HG02798 (cell line): ENCODE data around the gene RIT2.

Experiments
- ATAC-seq: cut with Tn5 transposase; IDR thresholded peaks from one replicate; pipeline ENCODE4 v1.9.1; 2021; ENCODE audit warnings: mild to moderate bottlenecking; ENCODE audit not compliant: unreplicated experiment, poor library complexity

RIT2 gene

GRCh38 chr18:43092539-43092938, 22.9 kb downstream of the RIT2 start:
- ATAC-seq = no peak

- ATAC-seq = no peak
Observed at GRCh38 chr18:43081396-43081795, 34.1 kb downstream of the RIT2 start.

DNA sequence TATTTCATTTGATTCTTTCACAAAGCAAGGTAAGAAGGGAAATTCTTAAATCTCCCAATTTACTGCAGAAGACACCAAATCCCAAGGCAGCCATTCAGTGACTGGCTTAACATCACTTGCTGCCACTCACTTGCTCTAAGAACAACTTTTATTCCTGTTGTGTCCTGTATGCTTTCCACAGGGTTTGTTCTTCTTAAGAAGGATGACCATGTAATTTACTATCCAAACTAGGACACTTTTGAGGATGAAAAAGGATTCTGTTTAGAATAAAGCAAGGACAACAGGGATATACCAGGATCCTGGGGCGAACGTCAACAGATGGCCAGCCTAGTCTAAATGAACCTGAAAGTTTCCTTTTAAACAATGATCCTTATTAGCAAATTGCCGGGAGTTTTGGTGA, 34.8 kb downstream of the RIT2 start:
- ATAC-seq = no peak

GRCh38 chr18:43079422-43079821, 36.1 kb downstream of the RIT2 start:
- ATAC-seq = no peak

DNA sequence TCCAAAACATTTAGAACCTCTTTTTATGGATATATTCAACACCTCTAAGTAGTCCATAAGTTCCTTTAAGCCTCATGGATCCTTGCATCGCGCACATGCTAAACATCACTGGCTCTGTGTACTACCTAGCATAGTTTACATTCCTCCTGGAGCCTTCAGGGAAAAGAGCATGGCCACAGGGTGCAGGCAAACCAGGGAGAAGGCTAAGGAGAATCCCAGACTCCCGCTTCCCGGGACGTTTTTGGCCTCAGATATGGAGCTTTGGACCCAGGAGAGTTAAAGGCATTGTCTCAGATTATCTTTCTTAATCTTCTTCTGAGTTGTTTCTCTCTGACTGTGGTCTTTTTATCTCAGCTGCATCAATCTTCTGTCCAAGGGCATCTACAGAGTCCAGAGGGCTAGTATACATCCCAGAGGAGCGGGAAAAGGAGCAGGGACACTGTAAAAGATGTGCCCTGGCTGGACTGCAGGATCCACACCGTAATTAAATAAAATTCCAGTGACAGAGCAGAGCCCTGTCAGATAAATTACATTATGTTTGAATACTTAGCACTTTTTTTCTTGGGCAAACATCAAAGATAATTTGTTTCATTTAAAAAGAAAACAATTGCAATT, 36.9 kb downstream of the RIT2 start:
- no peak for ATAC-seq

- ATAC-seq = no peak
Observed at GRCh38 chr18:43077510-43078308, 37.8 kb downstream of the RIT2 start.

DNA sequence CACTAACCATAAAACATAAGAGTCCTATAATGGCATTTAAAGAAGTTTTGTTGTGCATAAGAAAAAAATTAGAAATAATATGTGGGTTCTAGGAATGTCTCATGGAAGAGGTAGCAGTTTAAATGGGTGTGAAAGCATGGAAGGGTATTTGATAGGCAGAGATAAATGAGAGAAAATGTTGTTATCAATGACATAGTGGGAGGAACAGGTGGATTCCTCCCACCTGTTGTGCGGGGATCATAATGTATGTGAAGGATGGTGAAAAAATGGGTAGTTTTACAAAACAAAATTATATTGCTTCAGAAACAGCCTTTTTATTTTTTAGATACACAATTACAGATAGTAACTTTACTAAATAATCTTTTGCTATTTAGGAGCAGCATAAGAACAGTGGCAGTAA, 41.7 kb downstream of the RIT2 start:
- ATAC-seq = no peak

- ATAC-seq = no peak
Observed at GRCh38 chr18:43068781-43069180, 46.7 kb downstream of the RIT2 start.

DNA sequence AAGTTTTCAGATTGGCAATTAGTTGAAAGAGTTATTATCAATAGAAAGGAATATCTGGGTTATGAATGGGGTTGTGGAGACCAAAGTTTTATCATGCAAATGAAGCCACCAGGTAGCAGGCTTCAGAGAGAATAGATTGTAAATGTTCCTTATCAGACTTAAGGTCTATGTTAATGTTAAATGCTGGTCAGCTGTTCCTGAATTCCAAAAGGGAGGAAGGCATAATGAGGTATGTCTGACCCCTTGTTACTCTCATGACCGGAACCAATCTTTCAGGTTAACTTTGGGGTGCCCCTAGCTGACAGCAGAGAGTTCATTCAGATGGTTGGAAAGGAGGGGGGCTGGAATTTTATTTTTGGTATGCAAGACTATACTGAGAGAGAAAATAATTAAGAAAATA, 47.9 kb downstream of the RIT2 start:
- ATAC-seq = no peak

DNA sequence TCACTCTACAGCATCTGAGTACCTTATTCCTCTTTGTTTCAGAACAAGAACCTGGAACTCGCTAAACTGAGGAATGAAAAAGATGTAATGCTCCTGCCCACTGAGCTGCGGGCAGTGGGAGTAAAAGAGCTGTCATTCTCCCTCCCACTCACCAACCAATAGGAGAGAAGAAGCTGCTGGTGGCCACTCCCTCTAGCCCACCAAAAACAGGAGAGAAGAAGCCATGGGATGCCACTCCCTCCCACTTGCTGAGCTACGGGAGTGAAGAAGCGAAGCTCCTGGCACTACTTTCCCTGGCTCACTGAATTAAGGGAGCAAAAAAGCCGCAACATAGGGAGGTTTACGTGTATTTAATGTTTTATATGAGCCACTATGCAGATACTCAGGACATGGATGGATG, 53.7 kb downstream of the RIT2 start:
- no peak for ATAC-seq

DNA sequence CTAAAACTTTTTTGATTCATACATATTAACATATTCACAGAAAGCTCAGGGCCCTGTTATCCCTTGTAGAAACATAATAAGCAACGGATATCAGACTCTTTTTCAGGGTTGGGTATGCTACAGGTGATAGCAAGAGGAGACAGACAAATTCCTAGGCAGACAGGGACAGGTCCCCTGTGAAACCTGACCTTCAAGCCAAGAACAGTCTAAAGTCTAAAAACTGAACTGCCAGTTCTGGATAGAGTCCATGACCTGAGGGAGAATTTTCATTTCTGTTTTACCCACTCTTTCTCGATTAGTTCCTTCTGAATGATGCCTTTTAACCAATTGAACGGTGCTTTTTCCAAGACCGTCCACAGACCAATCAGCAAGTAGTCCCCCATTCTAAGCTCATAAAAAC, 54.2 kb downstream of the RIT2 start:
- ATAC-seq = no peak

- ATAC-seq = no peak
Observed at GRCh38 chr18:43060020-43060419, 55.5 kb downstream of the RIT2 start.

DNA sequence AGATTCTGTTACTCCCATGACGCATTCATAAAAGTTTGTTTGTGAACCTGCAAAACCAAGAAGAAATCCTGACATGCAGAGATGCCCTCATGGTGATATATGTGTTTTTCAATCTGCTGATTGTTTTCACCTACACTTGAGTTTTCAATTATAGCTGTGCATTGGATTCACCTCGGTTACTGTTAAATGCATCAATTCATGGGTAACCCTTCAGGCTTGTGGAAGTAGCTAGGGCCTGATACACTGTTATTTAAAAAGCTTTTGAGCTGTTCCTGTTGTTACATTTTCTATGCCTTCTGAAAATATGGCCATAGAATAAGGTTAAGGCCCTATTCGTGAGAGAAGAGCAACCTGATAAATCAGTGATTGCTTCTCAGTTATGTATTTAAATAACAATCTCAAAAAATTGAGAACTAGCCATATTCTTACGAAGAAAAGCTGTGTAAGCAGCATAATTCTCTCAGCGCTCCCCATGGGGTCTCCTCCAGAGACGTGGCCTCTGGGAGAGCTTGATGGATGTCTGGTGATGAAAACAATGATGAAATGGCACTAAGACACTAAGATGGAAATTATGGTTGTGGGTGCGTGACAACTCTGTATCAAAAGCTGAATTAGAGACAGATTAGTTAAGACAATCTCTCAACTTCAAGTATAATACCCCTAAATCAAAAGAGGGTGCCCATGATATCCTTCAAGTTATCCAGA, 60.5 kb downstream of the RIT2 start:
- no peak for ATAC-seq

DNA sequence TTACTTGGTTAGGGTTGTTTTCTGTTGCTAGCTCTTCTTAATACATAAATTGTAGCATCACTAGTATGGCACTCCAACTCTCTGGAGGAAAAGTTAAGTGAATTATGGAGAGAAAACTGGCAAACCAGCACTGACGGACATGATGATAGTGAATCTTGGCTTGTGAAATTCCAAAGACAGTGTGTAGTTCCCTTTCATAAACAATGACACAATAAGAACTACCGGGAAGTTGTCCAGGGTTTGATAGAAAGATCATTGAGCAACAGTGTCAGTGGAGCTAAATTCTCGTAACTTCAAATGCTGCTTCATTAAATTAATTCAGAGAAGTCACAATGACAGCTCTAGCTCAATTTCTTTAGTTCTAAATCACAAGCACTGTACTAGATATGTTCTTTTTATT, 66.5 kb downstream of the RIT2 start:
- no peak for ATAC-seq

DNA sequence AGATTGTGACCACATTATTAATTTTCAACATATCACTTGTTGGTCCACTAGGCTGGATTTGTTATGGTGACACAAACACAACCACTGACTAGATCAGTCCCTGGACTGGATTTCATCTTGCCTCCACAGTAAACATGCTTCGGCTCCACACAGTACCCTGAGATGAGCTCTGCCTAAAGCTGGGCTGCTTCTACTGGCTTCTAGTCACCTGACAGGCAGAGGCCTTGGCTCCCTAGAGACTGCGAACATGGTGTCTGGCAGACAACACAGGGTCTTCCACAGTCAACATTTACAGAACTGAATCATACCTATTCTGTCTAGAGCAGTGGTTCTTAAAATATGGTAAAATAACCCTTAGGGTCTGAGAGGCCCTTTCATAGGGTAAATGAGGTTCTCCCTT, 69.2 kb downstream of the RIT2 start:
- no peak for ATAC-seq

GRCh38 chr18:43043626-43044025, 71.9 kb downstream of the RIT2 start:
- no peak for ATAC-seq

DNA sequence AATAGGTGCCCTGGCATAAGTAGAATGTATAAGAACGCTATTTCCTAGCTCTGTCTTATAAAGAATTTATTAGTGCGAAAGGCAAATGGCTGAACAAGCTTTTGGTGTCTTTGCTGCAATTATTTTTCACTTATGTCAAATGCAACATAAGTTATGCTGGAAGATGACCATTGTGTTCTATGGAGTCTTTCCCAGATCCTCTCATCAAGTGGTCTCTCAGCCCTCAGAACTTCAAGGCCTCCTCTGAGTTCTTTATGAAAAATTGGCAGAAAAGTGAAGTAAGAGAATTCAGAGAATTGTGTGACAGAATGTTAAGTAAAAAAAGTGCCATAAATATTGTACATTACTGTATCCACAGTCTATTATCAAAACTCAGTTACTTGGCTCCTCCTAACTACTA, 75.2 kb downstream of the RIT2 start:
- no peak for ATAC-seq

DNA sequence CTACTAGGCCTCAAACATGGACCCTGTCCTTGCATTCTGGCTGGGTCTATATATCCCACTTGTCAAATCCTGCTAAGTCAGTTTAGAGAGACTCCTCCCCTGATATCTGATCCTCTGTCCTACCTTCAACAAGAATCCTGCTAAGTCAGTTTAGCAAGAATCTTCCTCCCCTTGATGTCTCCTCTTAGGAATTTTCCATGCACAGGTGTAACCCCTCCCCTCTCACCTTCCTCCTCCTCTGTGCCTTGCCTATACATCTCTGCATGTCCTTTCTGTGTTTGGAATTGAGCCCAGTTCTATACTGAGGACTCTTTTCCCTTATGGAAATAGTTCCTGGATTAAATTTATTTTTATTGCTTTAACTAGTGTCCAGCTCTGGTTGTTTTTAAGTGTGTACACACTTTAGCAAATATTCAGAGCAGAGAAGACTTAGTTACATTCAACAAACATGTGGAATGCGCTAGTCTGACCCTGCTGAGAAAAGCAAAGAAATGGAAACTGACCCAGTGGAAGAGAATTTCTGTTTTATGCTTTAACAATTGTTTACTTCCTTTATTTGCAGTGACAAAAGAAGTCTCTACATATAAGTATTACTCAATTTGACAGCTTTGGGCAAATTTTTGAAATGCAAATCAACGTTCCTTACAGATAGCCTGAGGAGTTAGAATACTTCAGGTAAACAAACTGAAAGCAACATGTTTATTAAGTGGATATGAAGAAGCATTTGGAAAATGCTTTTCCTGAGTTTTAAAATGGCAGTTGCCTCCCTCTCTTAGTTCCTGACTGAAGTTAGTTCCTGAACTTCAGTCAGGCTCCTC, 80.6 kb downstream of the RIT2 start:
- ATAC-seq = no peak

GRCh38 chr18:43031169-43031568, 84.3 kb downstream of the RIT2 start:
- ATAC-seq = no peak

DNA sequence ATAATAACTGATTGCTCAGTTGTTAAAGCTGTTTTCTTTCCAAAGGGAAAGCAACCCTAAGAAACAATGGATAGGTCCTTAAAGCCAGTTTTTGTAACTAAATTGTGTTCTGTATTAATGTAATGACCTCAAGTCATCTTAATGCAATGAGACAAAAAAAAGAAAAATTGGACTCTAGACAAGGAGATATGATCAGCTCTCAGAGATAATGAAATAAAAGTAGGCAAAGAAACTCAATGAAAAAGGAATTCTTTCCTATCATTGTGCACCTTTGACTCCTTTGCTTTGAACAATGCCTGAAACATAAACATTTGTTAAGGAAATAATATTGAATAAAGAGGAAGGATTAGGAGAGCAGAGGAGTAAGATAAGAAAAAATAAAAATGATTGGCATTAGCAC, 86.1 kb downstream of the RIT2 start:
- no peak for ATAC-seq

DNA sequence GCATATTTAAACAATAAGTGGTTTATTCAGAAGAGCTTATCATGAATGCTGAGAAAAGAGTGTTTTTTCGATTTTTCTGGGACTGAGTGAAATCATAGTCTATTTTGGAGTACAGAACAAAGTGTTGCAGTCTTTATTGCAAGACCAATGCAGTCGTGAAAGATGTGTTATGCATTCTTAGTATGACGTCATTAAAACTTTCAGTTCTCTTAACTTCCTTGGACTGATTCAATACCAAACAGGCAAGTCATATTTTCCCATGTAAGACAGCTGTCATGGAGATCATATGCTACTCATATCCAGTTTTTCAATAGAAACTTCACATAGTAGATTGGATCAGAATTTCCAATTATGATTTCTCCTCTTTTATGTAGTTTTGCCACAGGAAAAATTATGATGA, 92.6 kb downstream of the RIT2 start:
- no peak for ATAC-seq
